HEK293T (cell line): ENCODE data around the gene ARFIP1.
A peak's percentile ranks its signal among the peaks of the same experiment; 100 is the strongest.

ENCODE experiments used
- CTCF ChIA-PET: fragments of 350-600 bp; formaldehyde crosslinking; extraction: SDS; loops from one replicate; lab custom pipeline; 2021; ENCODE audit warnings: antibody characterized with exemption, inconsistent platforms; lab: Yijun Ruan, JAX
- POLR2A ChIA-PET: fragments of 350-600 bp; formaldehyde crosslinking; extraction: SDS; loops from one replicate; lab custom pipeline; 2020; ENCODE audit warnings: antibody characterized with exemption, inconsistent platforms; lab: Yijun Ruan, JAX
- DNase-seq: peaks from one replicate; pipeline ENCODE4 v3.0.0; 2012; ENCODE audit warnings: mixed read lengths; ENCODE audit errors: extremely low spot score
- ARNT ChIP-seq: fragments of 450-650 bp; IDR thresholded peaks from 2 replicates; pipeline ENCODE4 v1.6.1; 2017; ENCODE audit warnings: mild to moderate bottlenecking
- BHLHE40 ChIP-seq: fragments of 450-650 bp; IDR thresholded peaks from 2 replicates; pipeline ENCODE4 v1.6.1; 2016; ENCODE audit warnings: mild to moderate bottlenecking, moderate library complexity, borderline replicate concordance
- CTBP1 ChIP-seq: fragments of 450-650 bp; IDR thresholded peaks from 2 replicates; pipeline ENCODE4 v1.6.1; 2016; ENCODE audit warnings: borderline replicate concordance
- ELF4 ChIP-seq: fragments of 450-650 bp; IDR thresholded peaks from 2 replicates; pipeline ENCODE4 v1.6.1; 2017; ENCODE audit warnings: antibody characterized with exemption
- FOXA1 ChIP-seq: fragments of 450-650 bp; IDR thresholded peaks from 2 replicates; pipeline ENCODE4 v1.6.1; 2016; ENCODE audit warnings: mild to moderate bottlenecking
- FOXK2 ChIP-seq: fragments of 450-650 bp; IDR thresholded peaks from 2 replicates; pipeline ENCODE4 v1.6.1; 2016; ENCODE audit warnings: mild to moderate bottlenecking
- FOXM1 ChIP-seq: fragments of 450-650 bp; IDR thresholded peaks from 2 replicates; pipeline ENCODE4 v1.6.1; 2017; ENCODE audit warnings: mild to moderate bottlenecking, borderline replicate concordance
- HDGF ChIP-seq: fragments of 450-650 bp; IDR thresholded peaks from 2 replicates; pipeline ENCODE4 v1.6.1; 2017; ENCODE audit warnings: antibody characterized with exemption, borderline replicate concordance
- L3MBTL2 ChIP-seq: fragments of 450-650 bp; conservative IDR thresholded peaks from 2 replicates; pipeline ENCODE4 v1.6.1; 2016; ENCODE audit warnings: mild to moderate bottlenecking
- LEF1 ChIP-seq: fragments of 450-650 bp; IDR thresholded peaks from 2 replicates; pipeline ENCODE4 v1.6.1; 2017; ENCODE audit warnings: mild to moderate bottlenecking, borderline replicate concordance
- NFRKB ChIP-seq: fragments of 450-650 bp; IDR thresholded peaks from 2 replicates; pipeline ENCODE4 v1.6.1; 2016; ENCODE audit warnings: mild to moderate bottlenecking, moderate library complexity
- SP1 ChIP-seq: fragments of 450-650 bp; IDR thresholded peaks from 2 replicates; pipeline ENCODE4 v1.6.1; 2017
- SUZ12 ChIP-seq: fragments of 450-650 bp; IDR thresholded peaks from 2 replicates; pipeline ENCODE4 v1.6.1; 2016; ENCODE audit warnings: mild to moderate bottlenecking
- TARDBP ChIP-seq: fragments of 450-650 bp; IDR thresholded peaks from 2 replicates; pipeline ENCODE4 v1.6.1; 2016
- ZNF384 ChIP-seq: fragments of 450-650 bp; IDR thresholded peaks from 2 replicates; pipeline ENCODE4 v1.6.1; 2016
- TF ChIP-seq, protein P1 (sequence below): fragments of 450-650 bp; IDR thresholded peaks from 2 replicates; pipeline ENCODE4 v1.6.1; 2016

Gene ARFIP1

DNA sequence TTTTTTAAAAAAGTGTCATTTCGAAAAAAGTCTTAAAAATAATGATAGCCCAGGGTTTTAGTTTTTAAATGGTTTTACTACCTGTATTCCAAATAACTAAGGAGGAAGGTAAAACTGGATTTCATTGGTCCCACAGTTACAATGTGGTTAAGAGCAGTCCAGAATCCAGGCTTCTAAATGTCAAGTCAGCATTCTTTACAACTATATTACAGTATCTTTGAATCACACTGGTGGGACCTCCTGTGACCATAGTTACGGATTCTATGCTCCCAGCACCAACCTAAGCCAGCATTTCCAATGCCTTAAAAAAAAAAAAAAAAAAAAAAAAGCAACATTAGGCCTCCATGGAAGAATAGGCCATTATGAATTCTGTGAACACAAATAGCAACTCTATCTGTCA, 6.4 kb upstream of the ARFIP1 start:
- POLR2A ChIA-PET: no interaction called here
- CTCF ChIA-PET: no interaction called here
- no peak for DNase-seq
- TF ChIP-seq LEF1 (no peak), ZNF384 (no peak), TARDBP (no peak), ARNT (no peak), SP1 (no peak), ELF4 (no peak), HDGF (no peak), CTBP1 (no peak)
- TF ChIP-seq, protein P1, sequence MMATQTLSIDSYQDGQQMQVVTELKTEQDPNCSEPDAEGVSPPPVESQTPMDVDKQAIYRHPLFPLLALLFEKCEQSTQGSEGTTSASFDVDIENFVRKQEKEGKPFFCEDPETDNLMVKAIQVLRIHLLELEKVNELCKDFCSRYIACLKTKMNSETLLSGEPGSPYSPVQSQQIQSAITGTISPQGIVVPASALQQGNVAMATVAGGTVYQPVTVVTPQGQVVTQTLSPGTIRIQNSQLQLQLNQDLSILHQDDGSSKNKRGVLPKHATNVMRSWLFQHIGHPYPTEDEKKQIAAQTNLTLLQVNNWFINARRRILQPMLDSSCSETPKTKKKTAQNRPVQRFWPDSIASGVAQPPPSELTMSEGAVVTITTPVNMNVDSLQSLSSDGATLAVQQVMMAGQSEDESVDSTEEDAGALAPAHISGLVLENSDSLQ: no peak

DNA sequence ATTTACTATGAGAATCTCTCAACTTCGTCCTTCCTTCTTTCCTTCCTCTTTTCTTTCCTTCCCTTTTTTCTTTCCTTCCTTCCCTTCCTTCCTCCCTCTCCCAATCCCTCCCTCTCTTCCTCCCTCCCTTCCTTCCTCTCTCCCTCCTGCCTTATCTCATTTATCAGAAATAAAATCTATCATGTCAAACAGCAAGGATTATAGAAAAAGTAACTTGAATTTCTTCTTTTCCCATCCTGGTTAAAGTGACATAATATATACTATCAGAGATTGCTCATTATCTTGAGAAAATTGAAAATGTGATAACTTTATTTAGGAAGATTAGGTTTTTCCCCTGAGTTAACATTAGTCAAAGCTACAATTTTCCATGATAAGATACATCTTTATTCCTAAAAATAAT, 5.8 kb upstream of the ARFIP1 start:
- ChIA-PET POLR2A (no interaction called here), CTCF (interaction anchor here (0.6 kb wide), 1 partner anchor 310 kb away, joined by 3 read pairs; no protein-coding TSS in a partner anchor)
- TF ChIP-seq TARDBP: no peak
- no peak for DNase-seq

DNA sequence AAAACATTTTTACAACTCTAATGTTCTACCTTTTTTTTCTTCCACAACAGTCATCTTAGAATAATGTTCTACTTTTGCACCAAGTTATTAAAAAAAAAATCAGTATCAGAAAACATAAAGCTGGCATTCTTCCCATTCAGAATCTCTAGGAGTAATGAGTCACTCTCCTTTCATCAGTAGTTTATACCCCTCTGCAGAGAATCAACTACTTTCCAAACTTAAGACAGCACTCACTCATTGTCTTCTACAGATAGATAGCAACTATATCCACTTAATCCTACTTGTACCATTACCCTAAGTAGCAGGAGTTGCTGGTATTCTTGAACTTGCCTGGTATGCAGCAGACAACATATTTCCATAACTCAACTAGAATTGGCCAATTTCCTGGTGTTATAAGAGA, 3.4 kb upstream of the ARFIP1 start:
- CTCF ChIA-PET: no interaction called here
- DNase-seq: no peak
- no peak for TF ChIP-seq ARNT
- no peak for TF ChIP-seq BHLHE40
- no peak for TF ChIP-seq FOXA1
- no peak for TF ChIP-seq ELF4
- TF ChIP-seq L3MBTL2: no peak
- POLR2A ChIA-PET: no interaction called here

DNA sequence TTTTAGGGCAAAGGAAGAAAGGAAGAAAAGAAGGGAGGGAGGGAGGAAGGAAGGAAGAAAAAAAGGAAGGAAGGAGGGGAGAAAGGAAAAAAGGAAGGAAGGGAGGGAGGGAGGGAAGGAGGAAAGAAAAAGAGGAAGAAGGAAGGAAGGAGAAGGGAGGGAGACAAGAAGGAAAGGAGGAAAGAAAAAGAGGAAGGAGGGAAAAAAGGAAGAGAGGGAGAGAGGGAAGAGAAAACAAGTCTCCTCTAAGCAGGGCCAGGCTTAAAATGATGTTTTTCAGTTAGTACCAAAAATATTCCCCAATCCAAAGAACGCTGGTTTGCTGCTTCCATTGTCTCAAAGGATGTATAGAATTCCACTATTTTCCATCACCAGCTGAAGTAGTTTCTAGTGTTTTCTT, 2.3 kb upstream of the ARFIP1 start:
- ChIA-PET POLR2A (no interaction called here), CTCF (interaction anchor here (0.5 kb wide), 1 partner anchor 182 kb away, joined by 3 read pairs; no protein-coding TSS in a partner anchor)
- TF ChIP-seq ELF4 (no peak), SUZ12 (no peak)
- DNase-seq: no peak

DNA sequence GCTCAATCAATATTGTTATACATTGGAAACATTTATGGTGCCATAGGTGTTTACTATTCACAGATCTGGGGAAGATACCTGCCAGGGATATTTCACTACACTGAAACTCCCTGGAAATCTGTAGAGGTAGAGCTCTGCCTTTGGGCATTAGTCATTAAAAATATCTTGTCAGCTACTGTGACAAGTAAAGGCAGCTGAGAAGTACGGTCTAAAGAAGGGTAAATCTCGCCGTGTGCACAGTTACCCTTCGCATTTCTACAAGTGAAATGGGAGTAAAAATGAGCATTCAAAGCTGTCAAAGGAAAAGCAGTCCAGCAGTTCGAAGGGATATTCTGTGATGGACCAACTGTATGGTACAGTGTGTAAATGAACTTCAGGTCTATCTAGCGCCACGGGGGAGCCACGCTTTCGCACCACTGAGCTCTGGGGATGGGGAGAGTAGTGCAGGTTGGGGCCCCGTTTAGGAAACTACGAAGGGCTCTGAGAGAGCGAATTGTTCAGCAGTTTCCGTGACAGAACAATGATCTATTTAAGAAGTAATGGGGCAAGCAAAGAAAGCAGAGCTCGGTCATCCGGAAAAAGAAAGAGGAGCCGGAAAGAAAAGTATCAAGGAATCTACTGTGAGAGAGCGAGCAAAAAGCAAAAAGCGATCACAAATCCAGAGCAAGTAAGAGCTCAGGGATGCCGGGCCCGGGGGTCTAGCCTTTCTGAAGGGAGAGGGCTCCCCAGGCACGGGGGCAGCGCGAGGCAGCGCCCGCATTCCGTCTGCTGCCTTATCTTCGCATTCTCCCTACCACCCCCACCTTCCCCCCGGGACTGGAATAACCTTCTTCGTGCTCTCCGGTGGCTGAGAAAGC, 870 bp upstream of the ARFIP1 start:
- peak; percentile 17 for DNase-seq
- POLR2A ChIA-PET: interaction anchor here (0.8 to 2.3 kb wide), 8 partner anchors 9 to 135 kb away, joined by 3 to 11 read pairs (median 6); no protein-coding TSS in a partner anchor
- no peak for TF ChIP-seq FOXK2
- TF ChIP-seq FOXA1: no peak
- TF ChIP-seq BHLHE40: no peak
- no peak for TF ChIP-seq TARDBP
- TF ChIP-seq SP1: no peak
- no peak for TF ChIP-seq NFRKB
- no peak for TF ChIP-seq L3MBTL2
- no peak for TF ChIP-seq ARNT
- TF ChIP-seq, protein P1: no peak
- TF ChIP-seq FOXM1: no peak
- TF ChIP-seq ZNF384: no peak
- no peak for TF ChIP-seq SUZ12
- no peak for TF ChIP-seq CTBP1
- TF ChIP-seq LEF1: no peak
- no peak for TF ChIP-seq ELF4
- TF ChIP-seq HDGF: no peak
- CTCF ChIA-PET: interaction anchor here (0.6 to 1.7 kb wide), 12 partner anchors 9 to 730 kb away, joined by 3 to 7 read pairs (median 3); no protein-coding TSS in a partner anchor

DNA sequence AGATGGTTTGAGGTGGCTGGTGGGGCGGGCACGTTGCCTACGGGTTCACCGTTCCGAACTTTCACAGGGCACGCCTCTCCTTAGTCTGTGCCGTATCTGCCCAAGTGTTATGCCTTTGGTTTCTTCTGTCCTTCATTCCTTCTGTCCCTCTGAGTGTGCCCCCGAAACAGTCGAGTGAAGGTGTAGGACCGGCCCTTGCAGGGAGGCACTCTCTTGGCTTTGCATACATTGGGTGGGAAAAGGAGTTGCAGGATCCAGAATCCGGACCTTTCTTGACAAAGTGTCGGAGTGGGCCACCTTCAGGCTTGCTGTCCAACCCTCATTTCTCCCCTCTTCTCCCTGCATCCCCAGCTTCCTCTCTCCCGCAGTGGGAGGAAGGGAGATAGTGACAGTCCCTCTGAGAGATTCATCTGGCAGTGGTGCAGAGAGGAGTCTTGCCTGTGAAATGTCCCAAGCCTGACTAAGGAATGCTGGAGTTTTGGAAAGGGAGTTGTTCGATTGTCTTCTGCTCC, 569 bp downstream of the ARFIP1 start:
- ChIA-PET POLR2A (interaction anchor here (0.6 to 2.3 kb wide), 7 partner anchors 8 to 190 kb away, joined by 3 to 11 read pairs (median 6); no protein-coding TSS in a partner anchor), CTCF (interaction anchor here (0.6 kb wide), 1 partner anchor 424 kb away, joined by 8 read pairs; no protein-coding TSS in a partner anchor)
- DNase-seq: peak; percentile 15
- TF ChIP-seq ARNT: no peak
- peak; percentile 68; the same call in 1 of the 2 replicates for TF ChIP-seq L3MBTL2

DNA sequence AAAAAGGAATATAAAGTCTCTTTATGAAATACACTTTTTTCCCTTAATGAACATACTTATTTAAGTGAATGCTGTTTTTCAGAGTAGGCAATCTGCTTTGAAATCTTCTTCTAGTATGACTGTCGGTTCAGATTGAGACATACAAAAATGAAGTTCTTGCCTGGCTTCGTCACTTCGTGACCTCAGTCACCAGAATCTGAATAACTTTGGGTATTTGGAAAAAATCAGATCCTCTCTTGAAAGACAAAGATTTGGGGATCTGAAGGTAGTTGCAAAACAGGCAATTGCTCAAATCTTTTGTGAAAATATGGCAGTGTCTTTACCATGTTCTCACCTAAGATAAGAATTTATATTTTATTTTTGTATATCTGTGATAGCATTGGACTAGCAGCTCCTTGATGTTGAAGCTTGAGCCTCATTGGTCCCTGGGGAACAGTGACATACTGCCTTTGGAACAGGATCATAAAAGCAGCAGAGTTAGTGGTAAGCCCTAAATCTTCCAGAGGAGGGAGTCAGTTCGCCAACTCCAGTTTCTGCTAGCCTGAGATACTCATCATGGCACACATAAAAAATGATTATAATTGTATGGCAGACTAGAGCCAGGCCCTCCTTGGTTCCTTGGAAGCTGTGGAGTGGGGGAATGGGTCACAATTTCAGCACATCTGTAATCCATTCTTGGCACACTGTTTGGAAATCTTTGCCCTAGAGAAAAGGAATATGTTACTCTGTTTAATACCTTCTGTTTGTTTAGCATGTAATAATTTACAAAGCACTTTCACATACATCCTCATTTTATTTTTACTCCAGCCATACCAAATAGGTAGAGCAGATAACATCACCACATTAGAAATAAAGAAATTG, 5.0 kb downstream of the ARFIP1 start:
- TF ChIP-seq FOXK2: no peak
- TF ChIP-seq, protein P1: peak; percentile 88
- CTCF ChIA-PET: no interaction called here
- POLR2A ChIA-PET: no interaction called here
- peak; percentile 69 for DNase-seq
